ENCODE measurements around the gene BTBD2. TPM values are rescaled to one million over a fixed set of nuclear protein-coding genes. Genes with fewer than 3 reads are reported as not detected.
A peak's percentile ranks its signal among the peaks of the same experiment; 100 is the strongest.

BTBD2 gene
- total and polyA plus RNA-seq, 2 of the 13 experiments (the other 11 are each of a cell fraction or from before 2014, with no cell fraction given): 28.1 to 45.3 TPM

GRCh38 chr19:2050349-2050990 lies 35.0 kb upstream of the BTBD2 start (continued):
- 0 out of 2 replicates have a peak, but pooled peaks have one; percentile 5 for TF ChIP-seq ZNF740 (CRISPR knock-in tag; IDR thresholded peaks at IDR 0.05)
- 0 out of 2 replicates have a peak, but pooled peaks have one; percentile 8 for TF ChIP-seq IRF9 (CRISPR knock-in tag; IDR thresholded peaks at IDR 0.05; ENCODE audit: borderline replicate concordance)
- TF ChIP-seq PAXIP1 (CRISPR knock-in tag; conservative IDR thresholded peaks at IDR 0.05): 0 out of 2 replicates have a peak, but pooled peaks have one; percentile 8
- TF ChIP-seq FOXP4 (CRISPR knock-in tag; IDR thresholded peaks at IDR 0.05): no peak
- peak; percentile 67 for TF ChIP-seq AGO2 (optimal IDR thresholded peaks at IDR 0.05; ENCODE audit: low read depth, low read length)
- TF ChIP-seq POGK (CRISPR knock-in tag; conservative IDR thresholded peaks at IDR 0.05): 0 out of 2 replicates have a peak, but pooled peaks have one; percentile 18
- 0 out of 2 replicates have a peak, but pooled peaks have one; percentile 2 for TF ChIP-seq ZNF83 (CRISPR knock-in tag; IDR thresholded peaks at IDR 0.05; ENCODE audit: borderline replicate concordance)
- no peak for TF ChIP-seq MXD1 (CRISPR knock-in tag; IDR thresholded peaks at IDR 0.05)
- 0 out of 2 replicates have a peak, but pooled peaks have one; percentile 47 for TF ChIP-seq MYC (CRISPR knock-in tag; IDR thresholded peaks at IDR 0.05; ENCODE audit: borderline replicate concordance)
- TF ChIP-seq TEAD2 (CRISPR knock-in tag; IDR thresholded peaks at IDR 0.05): no peak
- TF ChIP-seq ZNF468 (CRISPR knock-in tag; IDR thresholded peaks at IDR 0.05): 0 out of 2 replicates have a peak, but pooled peaks have one; percentile 50
- 0 out of 2 replicates have a peak, but pooled peaks have one; percentile 64 for TF ChIP-seq HINFP (CRISPR knock-in tag; IDR thresholded peaks at IDR 0.05; ENCODE audit: low read depth)
- TF ChIP-seq HOXA3 (CRISPR knock-in tag; IDR thresholded peaks at IDR 0.05): no peak
- 0 out of 2 replicates have a peak, but pooled peaks have one; percentile 18 for TF ChIP-seq GLI4 (CRISPR knock-in tag; IDR thresholded peaks at IDR 0.05; ENCODE audit: borderline replicate concordance)
- no peak for TF ChIP-seq AHR (CRISPR knock-in tag; IDR thresholded peaks at IDR 0.05)
- TF ChIP-seq HNRNPLL (IDR thresholded peaks at IDR 0.05; ENCODE audit: low read depth, low read length, poor library complexity, severe bottlenecking): peak; percentile 11
- no peak for TF ChIP-seq PLRG1 (conservative IDR thresholded peaks at IDR 0.05)

Measured in HepG2 (cell line).